Thoracic aorta (tissue), 2 donors: Measurements from ENCODE around the gene RNF141. TPM values are rescaled to one million over a fixed set of nuclear protein-coding genes. Genes with fewer than 3 reads are reported as not detected.
A peak's percentile ranks its signal among the peaks of the same experiment; 100 is the strongest.

Source experiments
- ATAC-seq: fragments of 150-250 bp; one replicate; pipeline ENCODE4 v1.8.0; 2017; ENCODE audit warnings: low read depth; ENCODE audit not compliant: insufficient number of reproducible peaks, low FRiP score
- DNase-seq: peaks from one replicate; pipeline ENCODE4 v3.0.0-alpha.2; 2020; ENCODE audit warnings: low spot score
- H3K27ac ChIP-seq, 2 donors: fragments of 200-600 bp; sonication (generic); 1 replicate in 1 of 2; 2 replicates in 1 of 2; pipeline ENCODE4 v1.5.1; 2016; ENCODE audit warnings: mild to moderate bottlenecking in 2 of 2, moderate library complexity in 2 of 2
- H3K27me3 ChIP-seq: fragments of 200-600 bp; sonication (generic); replicated peaks from 2 replicates; pipeline ENCODE4 v1.6.0; 2016; ENCODE audit warnings: mild to moderate bottlenecking; ENCODE audit not compliant: insufficient read depth
- H3K36me3 ChIP-seq: fragments of 200-600 bp; sonication (generic); one replicate; pipeline ENCODE4 v1.5.1; 2016
- H3K4me1 ChIP-seq, 2 donors: fragments of 200-600 bp; sonication (generic); 1 replicate in 1 of 2; 2 replicates in 1 of 2; pipeline versions ENCODE4 v1.5.1 to v1.6.0; 2016; ENCODE audit warnings: low read depth in 2 of 2, mild to moderate bottlenecking in 1 of 2; ENCODE audit not compliant: control insufficient read depth in 1 of 2
- H3K4me3 ChIP-seq: fragments of 200-600 bp; sonication (generic); 2 replicates; pipeline ENCODE4 v1.5.1; 2016; ENCODE audit warnings: mild to moderate bottlenecking
- H3K9me3 ChIP-seq: fragments of 200-600 bp; sonication (generic); 2 replicates; pipeline ENCODE4 v1.5.1; 2016
- total RNA-seq, 2 donors: library from RNA; depleted of rRNA; stranded (reverse); fragments of >200 nt; gene quantifications; one replicate each; pipeline versions ENCODE4 v1.1.0 to v1.2.3, GENCODE V29; 2016
- TF ChIP-seq, protein P1 (sequence below): fragments of 200-600 bp; sonication (generic); IDR thresholded peaks from one replicate; pipeline ENCODE4 v1.5.1; 2019; ENCODE audit warnings: antibody characterized with exemption

Gene RNF141
- total RNA-seq, 2 donors from 2014 or later, result 37.3 to 47.2 TPM

DNA sequence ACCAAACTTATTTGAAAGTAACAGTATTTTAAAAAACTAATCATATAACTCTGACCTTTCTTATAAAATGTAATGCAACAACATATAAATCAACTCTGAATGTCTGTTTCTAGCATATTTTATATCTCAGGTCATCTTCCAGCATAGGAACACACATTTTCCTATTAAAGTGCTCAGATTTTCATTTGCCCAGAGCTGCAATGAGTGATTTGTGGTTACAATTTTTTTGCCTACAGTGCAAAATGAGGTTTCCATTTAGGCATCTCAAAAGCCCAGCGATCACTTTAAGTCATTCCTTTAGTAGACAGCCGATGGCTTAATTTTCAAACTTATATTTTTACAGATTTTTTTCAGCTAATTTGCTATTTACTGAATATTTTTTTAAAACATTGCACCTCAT, 26.5 kb upstream of the RNF141 start:
- Histone ChIP-seq H3K9me3 (no peaks in the 10 kb centered on the region), H3K4me1 (peaks cover 23 to 70% of the 10 kb centered on the region in 2 donors), H3K36me3 (no peaks in the 10 kb centered on the region), H3K27me3 (no peaks in the 10 kb centered on the region), H3K27ac (peak overlapping the region in 1 of 2 donors; percentile 63), H3K4me3 (peak overlapping the region; percentile 20)
- TF ChIP-seq, protein P1, sequence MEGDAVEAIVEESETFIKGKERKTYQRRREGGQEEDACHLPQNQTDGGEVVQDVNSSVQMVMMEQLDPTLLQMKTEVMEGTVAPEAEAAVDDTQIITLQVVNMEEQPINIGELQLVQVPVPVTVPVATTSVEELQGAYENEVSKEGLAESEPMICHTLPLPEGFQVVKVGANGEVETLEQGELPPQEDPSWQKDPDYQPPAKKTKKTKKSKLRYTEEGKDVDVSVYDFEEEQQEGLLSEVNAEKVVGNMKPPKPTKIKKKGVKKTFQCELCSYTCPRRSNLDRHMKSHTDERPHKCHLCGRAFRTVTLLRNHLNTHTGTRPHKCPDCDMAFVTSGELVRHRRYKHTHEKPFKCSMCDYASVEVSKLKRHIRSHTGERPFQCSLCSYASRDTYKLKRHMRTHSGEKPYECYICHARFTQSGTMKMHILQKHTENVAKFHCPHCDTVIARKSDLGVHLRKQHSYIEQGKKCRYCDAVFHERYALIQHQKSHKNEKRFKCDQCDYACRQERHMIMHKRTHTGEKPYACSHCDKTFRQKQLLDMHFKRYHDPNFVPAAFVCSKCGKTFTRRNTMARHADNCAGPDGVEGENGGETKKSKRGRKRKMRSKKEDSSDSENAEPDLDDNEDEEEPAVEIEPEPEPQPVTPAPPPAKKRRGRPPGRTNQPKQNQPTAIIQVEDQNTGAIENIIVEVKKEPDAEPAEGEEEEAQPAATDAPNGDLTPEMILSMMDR, result no peak
- ATAC-seq, result no peak
- DNase-seq, result no peak

DNA sequence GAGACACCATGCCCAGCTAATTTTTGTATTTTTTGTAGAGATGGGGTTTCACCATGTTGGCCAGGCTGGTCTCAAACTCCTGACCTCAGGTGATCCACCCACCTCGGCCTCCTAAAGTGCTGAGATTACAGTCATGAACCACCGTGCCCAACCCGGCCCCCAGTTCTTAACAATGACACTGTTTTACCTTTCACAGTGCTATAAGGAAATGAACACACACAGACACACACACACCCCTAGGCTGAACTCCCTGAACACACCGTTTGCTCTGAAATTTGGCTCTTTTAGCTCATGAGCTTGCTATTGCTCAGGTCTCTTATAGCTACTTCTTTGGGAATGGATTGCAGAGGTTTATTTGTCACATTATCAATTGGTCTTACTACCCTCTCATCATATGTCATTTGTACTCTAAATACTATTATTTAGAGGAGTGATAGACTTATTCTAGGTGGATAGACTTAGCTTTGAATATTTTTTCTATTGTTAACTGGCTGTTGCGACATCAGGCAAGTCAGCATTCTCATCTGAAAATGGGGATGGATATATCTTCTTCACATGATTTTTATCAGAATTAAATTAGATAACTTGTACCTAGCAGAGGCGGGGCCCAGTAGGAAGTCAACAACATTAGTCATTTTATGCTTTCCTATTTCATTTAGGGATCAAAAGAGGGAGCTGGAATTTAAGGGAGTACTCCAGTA, 25.4 kb upstream of the RNF141 start:
- TF ChIP-seq, protein P1, result no peak
- ATAC-seq (no peak), DNase-seq (no peak)
- Histone ChIP-seq H3K4me3 (peak overlapping the region; percentile 20), H3K27me3 (no peaks in the 10 kb centered on the region), H3K27ac (peak overlapping the region in 1 of 2 donors; percentile 63), H3K9me3 (no peaks in the 10 kb centered on the region), H3K4me1 (peaks cover 18 to 60% of the 10 kb centered on the region in 2 donors), H3K36me3 (no peaks in the 10 kb centered on the region)

DNA sequence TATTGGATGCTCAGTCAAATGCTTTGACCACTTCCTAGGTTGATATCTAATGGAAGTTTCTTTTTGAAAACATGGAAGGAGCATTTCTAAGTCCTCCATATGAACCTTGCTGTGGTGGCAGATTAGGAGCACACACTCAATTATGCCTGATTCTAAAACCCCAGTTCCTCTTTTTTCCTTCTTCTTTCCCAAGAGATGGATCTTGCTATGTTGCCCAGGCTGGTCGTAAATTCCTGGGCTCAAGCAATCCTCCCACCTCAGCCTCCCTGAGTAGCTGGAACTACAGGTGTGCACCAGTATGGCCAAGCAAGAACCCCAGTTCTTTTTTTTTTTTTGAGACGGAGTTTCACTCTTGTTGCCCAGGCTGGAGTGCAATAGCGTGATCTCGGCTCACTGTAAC, 24.5 kb upstream of the RNF141 start:
- Histone ChIP-seq H3K4me1 (peaks cover 18 to 54% of the 10 kb centered on the region in 2 donors), H3K27ac (peak overlapping the region in 1 of 2 donors; percentile 31), H3K27me3 (no peaks in the 10 kb centered on the region), H3K36me3 (no peaks in the 10 kb centered on the region), H3K4me3 (peak overlapping the region; percentile 11), H3K9me3 (no peaks in the 10 kb centered on the region)
- no peak for ATAC-seq
- no peak for DNase-seq
- TF ChIP-seq, protein P1, result no peak

DNA sequence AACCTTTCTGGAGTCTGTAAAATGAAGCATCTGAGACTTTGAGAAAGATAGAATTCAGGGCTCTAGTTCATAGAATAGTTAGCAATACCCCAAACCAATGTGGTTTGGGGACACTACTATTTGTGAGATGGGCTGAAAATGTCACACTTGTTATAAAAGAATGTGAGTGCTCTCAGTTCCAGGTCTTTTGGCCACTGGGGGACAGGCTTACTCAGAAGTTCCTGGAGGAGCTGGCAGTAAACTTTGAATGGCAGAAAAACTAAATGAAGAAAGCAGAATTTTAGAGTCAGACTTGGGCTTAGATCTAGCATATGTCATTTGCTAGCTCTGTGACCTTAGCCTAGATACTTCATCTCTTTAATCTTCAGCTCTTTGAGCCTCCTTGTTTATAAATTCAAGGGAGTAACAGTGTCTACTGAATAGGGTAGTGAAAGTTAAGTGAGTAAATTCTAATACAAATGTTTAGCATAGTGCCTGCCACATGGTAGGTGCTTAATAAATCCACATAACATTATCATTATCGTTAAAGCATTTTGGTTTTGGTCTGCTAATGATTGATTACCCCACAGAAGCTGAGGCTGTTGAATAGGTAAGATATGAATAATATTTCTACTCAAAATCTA, 23.8 kb upstream of the RNF141 start:
- Histone ChIP-seq H3K27ac (peak overlapping the region in 1 of 2 donors; percentile 31), H3K4me3 (no peak overlapping the region), H3K27me3 (no peaks in the 10 kb centered on the region), H3K36me3 (no peaks in the 10 kb centered on the region), H3K9me3 (no peaks in the 10 kb centered on the region), H3K4me1 (peaks cover 18 to 48% of the 10 kb centered on the region in 2 donors)
- DNase-seq (no peak), ATAC-seq (no peak)
- TF ChIP-seq, protein P1, result peak; percentile 61

DNA sequence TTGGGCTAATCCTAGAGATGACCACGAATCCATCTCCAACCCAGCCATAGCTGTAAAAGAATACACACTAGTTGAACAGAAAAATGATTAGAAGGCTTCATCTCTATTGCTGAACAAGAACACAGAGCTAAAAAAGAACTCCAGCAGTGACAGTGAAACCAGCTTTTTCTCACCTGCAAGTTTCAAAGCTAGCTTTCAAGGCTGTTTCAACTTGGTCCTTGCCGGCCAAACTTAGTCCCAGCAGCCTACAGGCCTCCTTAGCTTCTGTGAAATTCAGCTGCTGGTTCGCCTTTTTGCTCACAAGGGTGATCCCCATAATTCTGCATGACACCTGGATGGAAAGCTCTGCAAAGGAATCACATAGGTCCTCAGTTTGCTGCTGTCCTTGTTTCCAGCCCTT, 23.0 kb upstream of the RNF141 start:
- no peak for DNase-seq
- TF ChIP-seq, protein P1, result no peak
- Histone ChIP-seq H3K36me3 (no peaks in the 10 kb centered on the region), H3K4me1 (peaks cover 13 to 40% of the 10 kb centered on the region in 2 donors), H3K4me3 (no peak overlapping the region), H3K27ac (no peak overlapping the region), H3K27me3 (no peaks in the 10 kb centered on the region), H3K9me3 (no peaks in the 10 kb centered on the region)
- no peak for ATAC-seq
